Stimulated activated CD4-positive, alpha-beta T cell treated with anti-CD3 and anti-CD28 coated beads, Interleukin-12 subunit alpha, Interleukin-12 subunit beta, amount 100 ng/mL, for 4 hours (primary cell): ENCODE results near the gene ST3GAL5.

Source experiments
- DNase-seq: peaks from one replicate; pipeline ENCODE4 v3.0.0-alpha.2; 2020

ST3GAL5 gene

GRCh38 chr2:85802354-85803103, 86.3 kb downstream of the ST3GAL5 start:
- no peak for DNase-seq

- no peak for DNase-seq
These were observed 86.9 kb downstream of the ST3GAL5 start for GRCh38 chr2:85801871-85802270.

GRCh38 chr2:85800586-85800985, 88.2 kb downstream of the ST3GAL5 start:
- no peak for DNase-seq

- DNase-seq, result no peak
These were observed 89.4 kb downstream of the ST3GAL5 start for GRCh38 chr2:85799215-85799956.

GRCh38 chr2:85797921-85798320, 90.9 kb downstream of the ST3GAL5 start:
- no peak for DNase-seq

- DNase-seq, result no peak
These were observed 91.5 kb downstream of the ST3GAL5 start for GRCh38 chr2:85797263-85797660.

GRCh38 chr2:85796341-85797262, 92.2 kb downstream of the ST3GAL5 start:
- DNase-seq, result no peak

- no peak for DNase-seq
These were observed 92.8 kb downstream of the ST3GAL5 start for GRCh38 chr2:85796046-85796340.

- no peak for DNase-seq
These were observed 93.3 kb downstream of the ST3GAL5 start for GRCh38 chr2:85795331-85796045.

- no peak for DNase-seq
These were observed 94.2 kb downstream of the ST3GAL5 start for GRCh38 chr2:85794491-85795121.

GRCh38 chr2:85794038-85794441, 94.8 kb downstream of the ST3GAL5 start:
- no peak for DNase-seq

GRCh38 chr2:85793584-85793983, 95.2 kb downstream of the ST3GAL5 start:
- no peak for DNase-seq

GRCh38 chr2:85792783-85793441, 95.9 kb downstream of the ST3GAL5 start:
- DNase-seq, result no peak

GRCh38 chr2:85791704-85792565, 96.9 kb downstream of the ST3GAL5 start:
- no peak for DNase-seq

GRCh38 chr2:85790499-85791188, 98.1 kb downstream of the ST3GAL5 start:
- no peak for DNase-seq

GRCh38 chr2:85790032-85790431, 98.8 kb downstream of the ST3GAL5 start:
- no peak for DNase-seq

GRCh38 chr2:85789271-85789670, 99.5 kb downstream of the ST3GAL5 start:
- DNase-seq, result no peak

- no peak for DNase-seq
These were observed 100.2 kb downstream of the ST3GAL5 start for GRCh38 chr2:85788603-85789002.

GRCh38 chr2:85787981-85788340, 100.8 kb downstream of the ST3GAL5 start:
- no peak for DNase-seq

GRCh38 chr2:85787282-85787980, 101.4 kb downstream of the ST3GAL5 start:
- DNase-seq, result no peak
